ENCODE measurements around the gene WASF2. TPM values are rescaled to one million over a fixed set of nuclear protein-coding genes. Genes with fewer than 3 reads are reported as not detected.

WASF2 gene
- total and polyA plus RNA-seq, 2 of the 13 experiments (the other 11 are each of a cell fraction or from before 2014, with no cell fraction given) = 10.4 to 27.7 TPM

DNA sequence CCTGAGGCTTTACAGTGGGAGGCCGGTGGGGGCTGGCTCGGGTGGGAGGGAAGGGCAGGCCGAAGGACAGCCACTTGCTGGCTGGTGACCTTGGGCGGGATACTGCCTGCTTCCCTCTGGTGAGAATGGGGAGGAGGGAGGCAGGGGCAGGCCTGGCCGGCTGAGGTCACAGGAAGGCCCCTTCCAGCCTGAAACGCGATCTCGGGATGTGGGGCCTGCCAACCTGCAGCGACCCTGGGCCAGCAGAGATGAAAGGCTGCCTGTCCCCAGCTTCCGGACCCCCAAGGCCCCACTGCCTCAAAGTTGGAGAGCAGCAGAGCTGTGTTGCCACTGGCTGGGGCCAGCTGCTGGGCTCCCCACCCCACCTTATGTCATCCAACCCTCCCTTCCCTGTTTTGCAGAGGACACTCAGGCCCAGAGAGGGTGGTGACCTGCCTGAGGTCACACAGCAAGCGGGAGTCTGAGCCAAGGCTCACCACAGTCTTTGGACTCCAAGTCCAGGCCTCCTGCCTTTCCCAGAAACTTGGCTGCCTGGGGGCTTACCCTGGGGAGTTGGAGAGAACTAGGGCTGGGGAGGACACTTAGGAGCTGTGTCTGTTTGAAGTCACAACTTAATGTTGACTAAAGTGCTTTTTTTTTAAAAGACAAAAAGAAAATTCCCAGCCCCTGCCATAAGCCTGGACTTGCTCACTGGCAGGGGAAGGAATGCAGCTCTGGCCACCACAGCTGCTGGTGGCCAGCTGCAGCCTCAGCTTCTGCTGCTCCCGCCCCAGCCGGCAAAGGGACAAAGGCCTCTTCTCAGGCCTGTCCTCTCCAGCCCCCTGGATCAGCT, 14.8 kb upstream of the WASF2 start (continued):
- TF ChIP-seq, protein P1, sequence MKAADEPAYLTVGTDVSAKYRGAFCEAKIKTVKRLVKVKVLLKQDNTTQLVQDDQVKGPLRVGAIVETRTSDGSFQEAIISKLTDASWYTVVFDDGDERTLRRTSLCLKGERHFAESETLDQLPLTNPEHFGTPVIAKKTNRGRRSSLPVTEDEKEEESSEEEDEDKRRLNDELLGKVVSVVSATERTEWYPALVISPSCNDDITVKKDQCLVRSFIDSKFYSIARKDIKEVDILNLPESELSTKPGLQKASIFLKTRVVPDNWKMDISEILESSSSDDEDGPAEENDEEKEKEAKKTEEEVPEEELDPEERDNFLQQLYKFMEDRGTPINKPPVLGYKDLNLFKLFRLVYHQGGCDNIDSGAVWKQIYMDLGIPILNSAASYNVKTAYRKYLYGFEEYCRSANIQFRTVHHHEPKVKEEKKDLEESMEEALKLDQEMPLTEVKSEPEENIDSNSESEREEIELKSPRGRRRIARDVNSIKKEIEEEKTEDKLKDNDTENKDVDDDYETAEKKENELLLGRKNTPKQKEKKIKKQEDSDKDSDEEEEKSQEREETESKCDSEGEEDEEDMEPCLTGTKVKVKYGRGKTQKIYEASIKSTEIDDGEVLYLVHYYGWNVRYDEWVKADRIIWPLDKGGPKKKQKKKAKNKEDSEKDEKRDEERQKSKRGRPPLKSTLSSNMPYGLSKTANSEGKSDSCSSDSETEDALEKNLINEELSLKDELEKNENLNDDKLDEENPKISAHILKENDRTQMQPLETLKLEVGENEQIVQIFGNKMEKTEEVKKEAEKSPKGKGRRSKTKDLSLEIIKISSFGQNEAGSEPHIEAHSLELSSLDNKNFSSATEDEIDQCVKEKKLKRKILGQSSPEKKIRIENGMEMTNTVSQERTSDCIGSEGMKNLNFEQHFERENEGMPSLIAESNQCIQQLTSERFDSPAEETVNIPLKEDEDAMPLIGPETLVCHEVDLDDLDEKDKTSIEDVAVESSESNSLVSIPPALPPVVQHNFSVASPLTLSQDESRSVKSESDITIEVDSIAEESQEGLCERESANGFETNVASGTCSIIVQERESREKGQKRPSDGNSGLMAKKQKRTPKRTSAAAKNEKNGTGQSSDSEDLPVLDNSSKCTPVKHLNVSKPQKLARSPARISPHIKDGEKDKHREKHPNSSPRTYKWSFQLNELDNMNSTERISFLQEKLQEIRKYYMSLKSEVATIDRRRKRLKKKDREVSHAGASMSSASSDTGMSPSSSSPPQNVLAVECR (CRISPR knock-in tag; IDR thresholded peaks at IDR 0.05; ENCODE audit: borderline replicate concordance) = peak; percentile 60; the same call in 1 of the 2 replicates
- TF ChIP-seq ARID2 (CRISPR knock-in tag; IDR thresholded peaks at IDR 0.05; ENCODE audit: borderline replicate concordance) (0 out of 2 replicates have a peak, but pooled peaks have one; percentile 48), ZNF598 (CRISPR knock-in tag; IDR thresholded peaks at IDR 0.05; ENCODE audit: borderline replicate concordance) (peak; percentile 63), HDAC6 (IDR thresholded peaks at IDR 0.05; ENCODE audit: low read depth, low read length) (no peak), ZBTB3 (CRISPR knock-in tag; IDR thresholded peaks at IDR 0.05; ENCODE audit: borderline replicate concordance, low read depth) (peak; percentile 42; the same call in 1 of the 2 replicates), FIP1L1 (IDR thresholded peaks at IDR 0.05; ENCODE audit: borderline replicate concordance, insufficient read depth, low read depth, low read length) (no peak), ZNF143 (CRISPR knock-in tag; IDR thresholded peaks at IDR 0.05) (no peak), EP300 (IDR thresholded peaks at IDR 0.05; ENCODE audit: low read depth in 2 of 2, low read length in 2 of 2) (peak; percentile 47 to 71; a peak in 3 of 4 replicates), EP300 (CRISPR knock-in tag; IDR thresholded peaks at IDR 0.05; ENCODE audit: borderline replicate concordance) (peak; percentile 74; the same call in 1 of the 2 replicates), THAP11 (CRISPR knock-in tag; IDR thresholded peaks at IDR 0.05) (peak; percentile 29; the same call in 1 of the 2 replicates), ARNT2 (CRISPR knock-in tag; IDR thresholded peaks at IDR 0.05; ENCODE audit: low read depth) (peak; percentile 73; the same call in 1 of the 2 replicates), RFX5 (IDR thresholded peaks at IDR 0.05; ENCODE audit: low read depth, low read length) (no peak), ZNF10 (CRISPR knock-in tag; IDR thresholded peaks at IDR 0.05; ENCODE audit: borderline replicate concordance, low read depth) (no peak), MED1 (CRISPR knock-in tag; IDR thresholded peaks at IDR 0.05) (peak; percentile 90)
- TF ChIP-seq, protein P2, sequence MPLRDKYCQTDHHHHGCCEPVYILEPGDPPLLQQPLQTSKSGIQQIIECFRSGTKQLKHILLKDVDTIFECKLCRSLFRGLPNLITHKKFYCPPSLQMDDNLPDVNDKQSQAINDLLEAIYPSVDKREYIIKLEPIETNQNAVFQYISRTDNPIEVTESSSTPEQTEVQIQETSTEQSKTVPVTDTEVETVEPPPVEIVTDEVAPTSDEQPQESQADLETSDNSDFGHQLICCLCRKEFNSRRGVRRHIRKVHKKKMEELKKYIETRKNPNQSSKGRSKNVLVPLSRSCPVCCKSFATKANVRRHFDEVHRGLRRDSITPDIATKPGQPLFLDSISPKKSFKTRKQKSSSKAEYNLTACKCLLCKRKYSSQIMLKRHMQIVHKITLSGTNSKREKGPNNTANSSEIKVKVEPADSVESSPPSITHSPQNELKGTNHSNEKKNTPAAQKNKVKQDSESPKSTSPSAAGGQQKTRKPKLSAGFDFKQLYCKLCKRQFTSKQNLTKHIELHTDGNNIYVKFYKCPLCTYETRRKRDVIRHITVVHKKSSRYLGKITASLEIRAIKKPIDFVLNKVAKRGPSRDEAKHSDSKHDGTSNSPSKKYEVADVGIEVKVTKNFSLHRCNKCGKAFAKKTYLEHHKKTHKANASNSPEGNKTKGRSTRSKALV (CRISPR knock-in tag; IDR thresholded peaks at IDR 0.05) = 0 out of 2 replicates have a peak, but pooled peaks have one; percentile 21
- TF ChIP-seq, protein P3, sequence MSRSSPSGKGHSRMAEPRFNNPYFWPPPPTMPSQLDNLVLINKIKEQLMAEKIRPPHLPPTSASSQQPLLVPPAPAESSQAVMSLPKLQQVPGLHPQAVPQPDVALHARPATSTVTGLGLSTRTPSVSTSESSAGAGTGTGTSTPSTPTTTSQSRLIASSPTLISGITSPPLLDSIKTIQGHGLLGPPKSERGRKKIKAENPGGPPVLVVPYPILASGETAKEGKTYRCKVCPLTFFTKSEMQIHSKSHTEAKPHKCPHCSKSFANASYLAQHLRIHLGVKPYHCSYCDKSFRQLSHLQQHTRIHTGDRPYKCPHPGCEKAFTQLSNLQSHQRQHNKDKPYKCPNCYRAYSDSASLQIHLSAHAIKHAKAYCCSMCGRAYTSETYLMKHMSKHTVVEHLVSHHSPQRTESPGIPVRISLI (CRISPR knock-in tag; IDR thresholded peaks at IDR 0.05; ENCODE audit: borderline replicate concordance) = peak; percentile 74; the same call in 1 of the 2 replicates
- TF ChIP-seq, protein P4, sequence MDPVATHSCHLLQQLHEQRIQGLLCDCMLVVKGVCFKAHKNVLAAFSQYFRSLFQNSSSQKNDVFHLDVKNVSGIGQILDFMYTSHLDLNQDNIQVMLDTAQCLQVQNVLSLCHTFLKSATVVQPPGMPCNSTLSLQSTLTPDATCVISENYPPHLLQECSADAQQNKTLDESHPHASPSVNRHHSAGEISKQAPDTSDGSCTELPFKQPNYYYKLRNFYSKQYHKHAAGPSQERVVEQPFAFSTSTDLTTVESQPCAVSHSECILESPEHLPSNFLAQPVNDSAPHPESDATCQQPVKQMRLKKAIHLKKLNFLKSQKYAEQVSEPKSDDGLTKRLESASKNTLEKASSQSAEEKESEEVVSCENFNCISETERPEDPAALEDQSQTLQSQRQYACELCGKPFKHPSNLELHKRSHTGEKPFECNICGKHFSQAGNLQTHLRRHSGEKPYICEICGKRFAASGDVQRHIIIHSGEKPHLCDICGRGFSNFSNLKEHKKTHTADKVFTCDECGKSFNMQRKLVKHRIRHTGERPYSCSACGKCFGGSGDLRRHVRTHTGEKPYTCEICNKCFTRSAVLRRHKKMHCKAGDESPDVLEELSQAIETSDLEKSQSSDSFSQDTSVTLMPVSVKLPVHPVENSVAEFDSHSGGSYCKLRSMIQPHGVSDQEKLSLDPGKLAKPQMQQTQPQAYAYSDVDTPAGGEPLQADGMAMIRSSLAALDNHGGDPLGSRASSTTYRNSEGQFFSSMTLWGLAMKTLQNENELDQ (CRISPR knock-in tag; IDR thresholded peaks at IDR 0.05; ENCODE audit: borderline replicate concordance) = peak; percentile 15; the same call in 1 of the 2 replicates
